Stimulated activated CD4-positive, alpha-beta T cell treated with anti-CD3 and anti-CD28 coated beads, Interleukin-12 subunit alpha, Interleukin-12 subunit beta, amount 100 ng/mL, for 48 hours (primary cell): Measurements from ENCODE around the gene PLCB1.

ENCODE experiments used
- DNase-seq, 3 donors: peaks; one replicate each; pipeline ENCODE4 v3.0.0-alpha.2; 2020; ENCODE audit warnings: low read depth in 2 of 3, low spot score in 1 of 3

Gene PLCB1

GRCh38 chr20:8242827-8243724 is 111.0 kb downstream of the PLCB1 start:
- DNase-seq: no peak

GRCh38 chr20:8244637-8245036 is 112.6 kb downstream of the PLCB1 start:
- DNase-seq: no peak

GRCh38 chr20:8246153-8246552 is 114.1 kb downstream of the PLCB1 start:
- DNase-seq: no peak

- DNase-seq: no peak
Observed at GRCh38 chr20:8246716-8247115, 114.7 kb downstream of the PLCB1 start.

- DNase-seq: no peak
Observed at GRCh38 chr20:8248051-8248450, 116.0 kb downstream of the PLCB1 start.

- no peak for DNase-seq
Observed at GRCh38 chr20:8249634-8250033, 117.6 kb downstream of the PLCB1 start.

- DNase-seq: no peak
Observed at GRCh38 chr20:8250539-8251200, 118.6 kb downstream of the PLCB1 start.

GRCh38 chr20:8251201-8251575 is 119.1 kb downstream of the PLCB1 start:
- no peak for DNase-seq

GRCh38 chr20:8254911-8255582 is 123.0 kb downstream of the PLCB1 start:
- no peak for DNase-seq

- DNase-seq: no peak
Observed at GRCh38 chr20:8255945-8256632, 124.0 kb downstream of the PLCB1 start.

GRCh38 chr20:8260837-8261251 is 128.8 kb downstream of the PLCB1 start:
- DNase-seq: no peak

- DNase-seq: no peak
Observed at GRCh38 chr20:8262721-8263120, 130.7 kb downstream of the PLCB1 start.

- no peak for DNase-seq
Observed at GRCh38 chr20:8265588-8265987, 133.5 kb downstream of the PLCB1 start.

GRCh38 chr20:8267009-8267408 is 134.9 kb downstream of the PLCB1 start:
- DNase-seq: no peak

- no peak for DNase-seq
Observed at GRCh38 chr20:8271727-8272126, 139.7 kb downstream of the PLCB1 start.

GRCh38 chr20:8272766-8273165 is 140.7 kb downstream of the PLCB1 start:
- DNase-seq: no peak

- DNase-seq: no peak
Observed at GRCh38 chr20:8284902-8285301, 152.8 kb downstream of the PLCB1 start.

GRCh38 chr20:8287340-8287739 is 155.3 kb downstream of the PLCB1 start:
- no peak for DNase-seq

- DNase-seq: no peak
Observed at GRCh38 chr20:8291200-8291599, 159.1 kb downstream of the PLCB1 start.

- no peak for DNase-seq
Observed at GRCh38 chr20:8291873-8292272, 159.8 kb downstream of the PLCB1 start.

- no peak for DNase-seq
Observed at GRCh38 chr20:8292793-8293192, 160.7 kb downstream of the PLCB1 start.
